Subcutaneous adipose tissue (tissue), 4 donors: ENCODE data around the gene SNN. TPM values are rescaled to one million over a fixed set of nuclear protein-coding genes. Genes with fewer than 3 reads are reported as not detected.

Experiments
- total RNA-seq, 4 donors: library from RNA; depleted of rRNA; stranded (reverse); fragments of >200 nt; gene quantifications; one replicate each; pipeline ENCODE4 v1.1.0, GENCODE V29; 2016
- TF ChIP-seq, protein P1 (sequence below): fragments of 450-650 bp; IDR thresholded peaks from one replicate; pipeline ENCODE4 v1.5.1; 2016; ENCODE audit warnings: low read depth, mild to moderate bottlenecking, control low read depth, antibody characterized with exemption, moderate library complexity

Gene SNN
- total RNA-seq, 4 donors from 2014 or later = 25.4 to 87.6 (median 50.1) TPM

DNA sequence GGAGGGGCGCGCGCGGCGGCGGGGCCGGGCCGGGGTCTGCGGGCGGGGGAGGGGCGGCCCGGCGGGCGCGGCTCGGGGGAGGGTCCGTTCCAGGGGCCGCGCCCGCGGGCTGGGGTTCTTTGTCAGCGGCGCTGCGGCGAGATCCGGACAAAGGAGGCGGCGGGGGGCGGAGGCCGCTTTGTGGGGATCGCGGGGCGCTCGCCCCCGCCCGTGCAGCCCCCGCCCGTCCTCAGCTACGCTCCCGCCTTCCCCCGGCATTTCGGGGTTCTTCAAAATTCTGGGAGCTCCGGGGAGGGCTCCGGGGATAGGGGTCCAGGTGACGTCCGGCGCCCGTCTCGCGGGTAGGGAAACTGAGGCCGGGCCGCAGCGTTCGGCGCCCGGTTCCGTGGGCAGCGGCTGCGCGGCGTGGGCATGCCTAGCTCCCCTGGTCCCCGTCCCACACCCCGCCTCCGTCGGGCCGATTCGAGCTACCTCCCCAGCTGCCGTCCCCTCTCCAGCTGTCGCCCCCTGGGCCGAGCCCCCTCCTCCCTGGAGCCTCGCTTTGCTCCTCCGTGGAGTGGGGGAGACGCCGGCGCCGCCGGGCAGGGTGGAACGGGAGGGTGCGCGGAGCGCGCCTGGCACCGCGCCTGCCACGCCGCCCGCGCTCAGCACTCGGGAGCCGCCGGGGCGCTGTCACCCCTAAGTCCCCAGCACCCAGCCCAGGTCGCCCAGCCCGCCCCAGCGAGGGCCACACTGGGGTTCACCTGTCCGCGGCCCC, 546 bp downstream of the SNN start:
- TF ChIP-seq, protein P1, sequence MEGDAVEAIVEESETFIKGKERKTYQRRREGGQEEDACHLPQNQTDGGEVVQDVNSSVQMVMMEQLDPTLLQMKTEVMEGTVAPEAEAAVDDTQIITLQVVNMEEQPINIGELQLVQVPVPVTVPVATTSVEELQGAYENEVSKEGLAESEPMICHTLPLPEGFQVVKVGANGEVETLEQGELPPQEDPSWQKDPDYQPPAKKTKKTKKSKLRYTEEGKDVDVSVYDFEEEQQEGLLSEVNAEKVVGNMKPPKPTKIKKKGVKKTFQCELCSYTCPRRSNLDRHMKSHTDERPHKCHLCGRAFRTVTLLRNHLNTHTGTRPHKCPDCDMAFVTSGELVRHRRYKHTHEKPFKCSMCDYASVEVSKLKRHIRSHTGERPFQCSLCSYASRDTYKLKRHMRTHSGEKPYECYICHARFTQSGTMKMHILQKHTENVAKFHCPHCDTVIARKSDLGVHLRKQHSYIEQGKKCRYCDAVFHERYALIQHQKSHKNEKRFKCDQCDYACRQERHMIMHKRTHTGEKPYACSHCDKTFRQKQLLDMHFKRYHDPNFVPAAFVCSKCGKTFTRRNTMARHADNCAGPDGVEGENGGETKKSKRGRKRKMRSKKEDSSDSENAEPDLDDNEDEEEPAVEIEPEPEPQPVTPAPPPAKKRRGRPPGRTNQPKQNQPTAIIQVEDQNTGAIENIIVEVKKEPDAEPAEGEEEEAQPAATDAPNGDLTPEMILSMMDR = no peak

DNA sequence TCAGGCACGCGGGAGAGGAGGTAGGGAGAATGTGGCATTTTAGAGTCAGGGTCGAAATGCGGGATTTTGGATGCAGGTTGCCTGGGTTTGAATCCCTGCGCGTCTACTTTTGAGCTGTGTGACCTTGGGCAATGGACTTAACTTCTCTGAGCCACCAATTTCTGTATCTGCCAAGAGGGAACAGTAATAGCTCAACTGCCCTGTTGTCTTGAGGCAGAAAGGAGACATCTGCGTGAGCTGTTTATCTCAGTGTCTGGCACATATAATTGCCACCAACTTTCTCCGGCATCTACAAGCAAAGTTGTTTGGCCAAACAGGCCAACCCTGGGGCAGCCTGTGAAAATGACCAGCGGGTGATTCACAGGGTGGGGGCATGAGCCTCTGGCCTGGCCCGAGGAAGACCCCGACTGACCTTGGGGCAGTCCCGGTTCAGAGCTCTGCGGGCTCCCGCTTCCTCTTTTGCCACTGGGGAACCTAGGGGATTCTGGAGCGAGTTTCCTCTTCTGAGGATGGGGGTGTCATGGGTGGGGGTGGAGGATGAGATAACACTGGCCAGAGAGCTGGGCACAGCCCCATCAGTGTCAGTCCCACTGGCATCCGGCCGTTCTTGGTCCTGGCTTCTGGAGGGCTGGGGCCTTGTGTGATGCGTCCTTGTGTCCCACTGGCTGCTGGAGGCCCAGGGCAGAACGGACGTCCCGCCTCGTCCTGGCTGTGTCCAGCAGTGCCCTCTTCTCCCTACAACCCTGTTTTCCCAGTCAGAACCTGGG, 1.3 kb downstream of the SNN start:
- TF ChIP-seq, protein P1 = no peak

DNA sequence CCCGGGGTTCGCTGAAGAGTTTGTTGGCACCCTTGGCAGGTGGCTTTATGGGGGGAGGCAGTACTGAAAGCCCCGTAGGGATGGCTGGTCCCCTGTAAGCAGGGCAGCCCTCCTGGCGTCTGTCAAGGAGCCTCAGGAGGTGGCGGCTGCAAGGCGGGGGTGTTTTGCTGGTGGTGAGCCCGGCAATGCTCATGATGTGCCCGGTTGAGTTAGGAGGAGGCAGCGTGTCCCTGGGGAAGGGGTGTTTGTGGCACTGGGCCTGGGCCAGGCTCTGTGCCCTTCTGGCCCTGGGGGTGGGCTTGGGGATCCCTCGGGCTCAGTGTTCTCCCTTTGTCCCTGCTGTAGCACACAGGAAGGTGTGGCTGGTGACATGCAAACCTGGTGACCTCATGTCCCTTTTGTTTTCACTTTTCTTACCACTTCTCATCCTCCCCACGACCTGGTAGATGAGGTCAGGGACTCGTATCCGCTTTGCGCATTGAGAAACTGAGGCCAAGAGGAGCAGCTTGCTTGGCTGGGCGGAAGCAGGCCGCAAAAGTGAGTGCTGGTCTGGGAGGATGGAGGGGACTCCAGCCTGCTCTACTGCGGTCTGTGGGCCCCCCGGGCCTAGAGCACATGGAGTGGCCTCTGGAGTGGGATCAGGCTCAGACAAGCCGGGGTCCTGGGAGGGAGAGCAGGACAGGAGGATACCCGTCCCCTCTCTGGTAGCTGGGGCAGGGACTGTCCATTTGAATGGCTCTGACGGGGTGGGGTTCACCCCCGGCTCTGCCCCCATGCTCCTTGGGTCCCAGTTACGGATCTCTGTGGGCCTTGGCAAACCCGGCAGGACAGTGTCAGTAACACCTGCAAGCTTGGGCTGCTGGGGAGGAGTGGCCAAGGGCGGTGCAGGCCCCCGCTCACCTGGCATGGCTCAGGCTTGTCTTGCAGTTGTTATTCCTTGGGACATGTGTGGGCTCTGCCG, 2.2 kb downstream of the SNN start:
- TF ChIP-seq, protein P1 = no peak

DNA sequence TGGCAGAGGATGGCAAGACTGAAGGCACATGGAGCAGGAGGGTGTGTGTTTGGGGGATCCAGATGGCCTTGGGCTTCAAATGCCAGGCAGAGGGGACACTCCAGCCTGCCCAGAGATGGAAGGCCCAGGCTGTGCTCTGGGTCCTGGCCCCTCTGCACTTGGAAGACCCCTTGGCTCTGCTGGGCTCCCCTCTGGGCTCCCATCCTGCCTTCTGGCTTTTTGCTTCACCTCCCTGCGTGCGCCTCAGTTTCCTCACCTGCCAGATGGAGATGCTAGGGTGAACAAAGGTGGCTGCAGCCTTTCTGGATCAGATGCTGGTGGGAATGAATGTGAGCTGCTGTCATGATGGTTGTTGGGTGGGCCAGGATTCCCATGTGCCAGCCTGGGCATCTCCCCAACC, 3.0 kb downstream of the SNN start:
- TF ChIP-seq, protein P1 = no peak

DNA sequence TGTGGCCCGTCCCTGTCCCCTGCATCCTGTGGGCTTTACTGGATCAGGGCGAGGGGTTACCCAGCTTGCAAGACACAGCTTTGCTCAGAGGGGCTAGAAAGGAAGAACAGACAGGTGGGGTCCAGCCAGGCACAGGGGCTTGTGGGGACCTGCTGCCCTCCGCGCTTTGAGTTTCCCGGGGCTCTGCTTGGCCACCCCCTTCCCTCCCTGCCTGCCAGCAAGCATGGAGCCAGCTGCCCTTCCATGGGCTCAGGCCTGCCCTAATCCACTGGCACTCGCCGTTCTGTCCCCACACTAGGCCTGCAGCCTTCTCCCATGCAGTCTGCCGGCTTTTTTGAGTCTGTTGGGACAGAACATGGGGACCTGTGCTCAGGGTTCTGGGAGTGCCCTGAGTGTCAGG, 3.4 kb downstream of the SNN start:
- TF ChIP-seq, protein P1 = no peak

DNA sequence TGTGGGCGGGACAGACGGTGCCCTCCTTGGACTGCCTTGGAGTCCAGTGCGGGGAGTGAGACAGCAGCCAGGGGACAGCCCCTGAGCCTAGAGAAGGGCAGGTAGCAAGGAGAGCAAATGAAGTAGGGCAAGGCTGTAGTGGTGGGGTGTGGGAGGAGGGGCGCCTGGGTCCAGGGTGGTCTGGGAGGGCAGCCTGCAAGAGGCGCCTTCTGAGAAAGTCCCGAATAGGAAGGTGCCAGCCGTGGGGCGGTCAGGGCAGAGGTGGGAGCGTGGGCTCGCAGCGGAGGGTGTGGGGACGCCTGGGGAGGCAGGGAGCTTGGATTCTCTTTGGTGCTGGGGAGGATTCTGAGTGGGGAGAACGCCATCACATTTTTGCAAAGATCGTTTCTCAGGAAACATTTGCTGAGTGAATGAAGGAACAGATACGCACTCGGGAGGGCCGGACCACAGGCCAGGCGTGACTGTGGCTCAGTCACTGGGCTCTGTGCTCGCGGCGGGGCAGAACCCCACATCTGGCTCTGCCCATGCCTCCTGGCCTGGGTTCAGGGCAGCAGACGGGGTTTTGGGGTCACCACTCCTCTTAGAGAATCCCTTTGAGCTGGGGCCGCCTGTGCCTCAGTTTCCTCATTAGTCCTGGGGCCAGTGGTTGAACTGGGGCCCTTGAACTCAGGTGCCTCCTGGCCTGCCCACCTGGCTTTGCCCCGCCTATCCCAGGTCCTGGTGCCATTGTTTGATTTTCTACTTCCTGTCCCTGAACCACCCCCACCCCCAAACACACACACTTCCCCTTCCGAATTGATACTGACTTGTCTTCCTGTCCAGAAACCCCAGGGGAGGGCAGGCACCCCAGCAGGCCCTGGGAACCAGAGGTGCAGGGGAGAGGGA, 4.2 kb downstream of the SNN start:
- TF ChIP-seq, protein P1 = no peak
